VCaP (cell line): Measurements from ENCODE around the gene ENO3.

Experiments
- H3K27ac ChIP-seq: fragments of 450-650 bp; 2 replicates; pipeline ENCODE4 v1.5.1; 2017
- TF ChIP-seq, protein P1 (sequence below): fragments of 450-650 bp; conservative IDR thresholded peaks from 2 replicates; pipeline ENCODE4 v1.5.1; 2017; ENCODE audit warnings: mild to moderate bottlenecking, moderate library complexity

The ENO3 gene

DNA sequence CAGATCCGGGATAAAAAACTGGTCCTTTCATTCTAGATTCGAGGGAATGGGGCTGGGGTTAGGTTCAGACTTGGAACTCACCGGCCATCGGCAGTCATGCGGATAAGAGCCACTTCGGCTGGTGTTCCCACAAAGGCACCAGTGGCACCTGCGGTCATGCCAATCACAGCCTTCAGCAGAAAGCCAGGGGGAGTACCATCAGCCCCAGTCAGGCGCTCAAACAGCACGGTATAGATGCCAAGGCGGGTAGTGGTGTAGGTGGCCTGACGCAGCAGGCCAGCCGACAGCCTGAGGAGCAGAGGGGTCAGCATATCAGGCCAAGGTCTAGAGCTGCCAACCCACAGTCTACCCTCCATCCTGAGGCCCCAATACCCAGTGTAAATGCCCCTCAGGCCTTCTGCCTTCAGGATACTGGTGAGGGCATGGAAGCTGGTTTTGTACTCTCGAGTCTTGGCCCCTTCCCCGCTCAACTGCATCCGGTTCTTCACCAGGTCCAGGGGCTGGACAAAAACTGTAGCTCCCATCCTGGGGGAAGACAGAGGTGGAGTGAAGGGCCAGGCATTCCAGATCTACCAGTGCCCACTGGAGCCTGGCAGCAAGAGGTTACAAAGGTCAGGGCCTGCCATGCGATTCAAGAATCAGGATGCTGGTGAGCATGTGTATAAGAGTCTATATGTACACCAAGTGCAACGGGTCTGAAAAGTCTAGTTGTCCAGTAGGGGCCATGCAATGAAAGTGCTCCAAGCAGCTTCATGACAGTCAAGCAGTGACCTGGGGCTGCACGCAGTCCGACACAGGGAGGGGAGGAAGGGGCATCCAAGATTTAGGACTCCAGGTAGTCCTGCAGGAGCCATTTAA is 12.0 kb upstream of the ENO3 start:
- peak overlapping the region; percentile 88 for H3K27ac ChIP-seq
- TF ChIP-seq, protein P1, sequence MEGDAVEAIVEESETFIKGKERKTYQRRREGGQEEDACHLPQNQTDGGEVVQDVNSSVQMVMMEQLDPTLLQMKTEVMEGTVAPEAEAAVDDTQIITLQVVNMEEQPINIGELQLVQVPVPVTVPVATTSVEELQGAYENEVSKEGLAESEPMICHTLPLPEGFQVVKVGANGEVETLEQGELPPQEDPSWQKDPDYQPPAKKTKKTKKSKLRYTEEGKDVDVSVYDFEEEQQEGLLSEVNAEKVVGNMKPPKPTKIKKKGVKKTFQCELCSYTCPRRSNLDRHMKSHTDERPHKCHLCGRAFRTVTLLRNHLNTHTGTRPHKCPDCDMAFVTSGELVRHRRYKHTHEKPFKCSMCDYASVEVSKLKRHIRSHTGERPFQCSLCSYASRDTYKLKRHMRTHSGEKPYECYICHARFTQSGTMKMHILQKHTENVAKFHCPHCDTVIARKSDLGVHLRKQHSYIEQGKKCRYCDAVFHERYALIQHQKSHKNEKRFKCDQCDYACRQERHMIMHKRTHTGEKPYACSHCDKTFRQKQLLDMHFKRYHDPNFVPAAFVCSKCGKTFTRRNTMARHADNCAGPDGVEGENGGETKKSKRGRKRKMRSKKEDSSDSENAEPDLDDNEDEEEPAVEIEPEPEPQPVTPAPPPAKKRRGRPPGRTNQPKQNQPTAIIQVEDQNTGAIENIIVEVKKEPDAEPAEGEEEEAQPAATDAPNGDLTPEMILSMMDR: no peak

GRCh38 chr17:4939546-4939795 is 11.4 kb upstream of the ENO3 start:
- peak overlapping the region; percentile 88 for H3K27ac ChIP-seq
- TF ChIP-seq, protein P1: no peak

GRCh38 chr17:4939796-4940554 is 10.9 kb upstream of the ENO3 start, which contains the start of the genes RNF167 and SLC25A11:
TSS of gene RNF167 (plus strand) at chr17:4940268. CDS start at chr17:4940910, 642 bp downstream.
TSS of gene SLC25A11 (minus strand) at chr17:4940046. CDS start at chr17:4939910, 136 bp downstream.
- TF ChIP-seq, protein P1: no peak
- H3K27ac ChIP-seq: peak within 1 kb of the TSS; percentile 88

GRCh38 chr17:4940555-4941318 is 10.2 kb upstream of the ENO3 start:
- TF ChIP-seq, protein P1: no peak
- peak overlapping the region; percentile 88 for H3K27ac ChIP-seq

GRCh38 chr17:4941319-4941610 is 9.7 kb upstream of the ENO3 start:
- TF ChIP-seq, protein P1: no peak
- peak overlapping the region; percentile 88; the same call in 1 of the 2 replicates for H3K27ac ChIP-seq

DNA sequence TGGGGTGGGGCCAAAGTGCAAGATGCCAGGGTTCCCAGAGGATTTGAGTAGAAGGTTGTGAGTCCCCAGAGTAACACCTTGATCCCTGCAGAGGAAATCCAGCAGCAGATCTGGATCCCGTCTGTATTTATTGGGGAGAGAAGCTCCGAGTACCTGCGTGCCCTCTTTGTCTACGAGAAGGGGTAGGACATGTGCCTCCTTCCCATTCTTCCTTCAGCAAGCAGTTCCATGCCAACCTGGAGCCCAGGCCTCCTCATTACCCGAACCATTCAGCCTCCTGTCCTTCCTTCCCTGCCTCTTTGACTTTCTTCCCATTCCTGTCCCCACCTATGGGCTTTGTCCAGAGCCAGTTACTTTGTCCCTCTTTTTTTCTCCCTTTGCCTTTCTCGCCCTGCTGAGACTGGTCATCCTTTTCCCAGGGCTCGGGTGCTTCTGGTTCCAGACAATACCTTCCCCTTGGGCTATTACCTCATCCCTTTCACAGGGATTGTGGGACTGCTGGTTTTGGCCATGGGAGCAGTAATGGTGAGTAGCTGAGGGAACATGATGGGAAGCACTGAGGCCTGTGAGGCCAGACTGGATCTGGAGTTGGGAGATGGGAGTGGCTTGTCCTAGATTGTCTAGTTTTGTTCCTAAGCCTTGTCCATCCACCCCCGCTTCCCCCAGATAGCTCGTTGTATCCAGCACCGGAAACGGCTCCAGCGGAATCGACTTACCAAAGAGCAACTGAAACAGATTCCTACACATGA is 8.0 kb upstream of the ENO3 start:
- H3K27ac ChIP-seq: no peak overlapping the region

More for the DNA sequence above, 8.0 kb upstream of the ENO3 start:
- TF ChIP-seq, protein P1: no peak
